BJ (cell line): Measurements from ENCODE around the gene POLR1B. TPM values are rescaled to one million over a fixed set of nuclear protein-coding genes. Genes with fewer than 3 reads are reported as not detected.
"Not testable (repeated sequence)": the region's sequence is repeated elsewhere in the genome, so short reads cannot be mapped to it uniquely, and the experiment has no call there.

ENCODE experiments used
- CTCF ChIA-PET: fragments of 350-600 bp; formaldehyde crosslinking; extraction: SDS; loops from one replicate; lab custom pipeline; 2021; ENCODE audit warnings: antibody characterized with exemption, inconsistent platforms; lab: Yijun Ruan, JAX
- POLR2A ChIA-PET: fragments of 300-600 bp; sonication (Branson Sonifier 250); formaldehyde crosslinking; extraction: SDS; loops from one replicate; lab custom pipeline; 2021; ENCODE audit warnings: antibody characterized with exemption; lab: Charles Lee
- DNase-seq: peaks from one replicate; pipeline ENCODE4 v3.0.0-alpha.2; 2011; ENCODE audit warnings: low read depth
- H3K27me3 ChIP-seq: 2 replicates; pipeline ENCODE4 v1.6.0; 2011; ENCODE audit warnings: low read length; ENCODE audit not compliant: control insufficient read depth, insufficient read depth
- H3K36me3 ChIP-seq: 2 replicates; pipeline ENCODE4 v1.5.1; 2011; ENCODE audit warnings: low read length; ENCODE audit not compliant: control insufficient read depth, insufficient read depth
- H3K4me3 ChIP-seq: 2 replicates; pipeline ENCODE4 v1.5.1; 2011; ENCODE audit warnings: low read depth, mild to moderate bottlenecking, control low read depth, low read length
- polyA plus RNA-seq: library from polyadenylated mRNA; depleted of rRNA; stranded (reverse); fragments of >200 nt; gene quantifications from 2 replicates; pipeline ENCODE4 v1.2.3, GENCODE V29; 2011
- TF ChIP-seq, protein P1 (sequence below): IDR thresholded peaks from 2 replicates; pipeline ENCODE4 v1.5.1; 2011; ENCODE audit warnings: low read depth, mild to moderate bottlenecking, control low read depth, inconsistent platforms, low read length, moderate library complexity; ENCODE audit not compliant: insufficient read depth

Gene POLR1B
- polyA plus RNA-seq, 1 experiment: 11.8 TPM

GRCh38 chr2:112542984-112543661 lies 858 bp downstream of the POLR1B start:
- no peak for DNase-seq
- POLR2A ChIA-PET: no interaction called here
- peak overlapping the region; percentile 88 for H3K4me3 ChIP-seq
- H3K36me3 ChIP-seq: peaks cover 2% of the 10 kb centered on the region
- TF ChIP-seq, protein P1, sequence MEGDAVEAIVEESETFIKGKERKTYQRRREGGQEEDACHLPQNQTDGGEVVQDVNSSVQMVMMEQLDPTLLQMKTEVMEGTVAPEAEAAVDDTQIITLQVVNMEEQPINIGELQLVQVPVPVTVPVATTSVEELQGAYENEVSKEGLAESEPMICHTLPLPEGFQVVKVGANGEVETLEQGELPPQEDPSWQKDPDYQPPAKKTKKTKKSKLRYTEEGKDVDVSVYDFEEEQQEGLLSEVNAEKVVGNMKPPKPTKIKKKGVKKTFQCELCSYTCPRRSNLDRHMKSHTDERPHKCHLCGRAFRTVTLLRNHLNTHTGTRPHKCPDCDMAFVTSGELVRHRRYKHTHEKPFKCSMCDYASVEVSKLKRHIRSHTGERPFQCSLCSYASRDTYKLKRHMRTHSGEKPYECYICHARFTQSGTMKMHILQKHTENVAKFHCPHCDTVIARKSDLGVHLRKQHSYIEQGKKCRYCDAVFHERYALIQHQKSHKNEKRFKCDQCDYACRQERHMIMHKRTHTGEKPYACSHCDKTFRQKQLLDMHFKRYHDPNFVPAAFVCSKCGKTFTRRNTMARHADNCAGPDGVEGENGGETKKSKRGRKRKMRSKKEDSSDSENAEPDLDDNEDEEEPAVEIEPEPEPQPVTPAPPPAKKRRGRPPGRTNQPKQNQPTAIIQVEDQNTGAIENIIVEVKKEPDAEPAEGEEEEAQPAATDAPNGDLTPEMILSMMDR: no peak
- CTCF ChIA-PET: no interaction called here
- no peaks in the 10 kb centered on the region for H3K27me3 ChIP-seq

- Histone ChIP-seq H3K4me3 (no peak overlapping the region), H3K36me3 (peaks cover 9% of the 10 kb centered on the region), H3K27me3 (no peaks in the 10 kb centered on the region)
- CTCF ChIA-PET: no interaction called here
- no peak for DNase-seq
- POLR2A ChIA-PET: interaction anchor here (0.6 kb wide), 1 partner anchor 12 kb away, joined by 3 read pairs; no protein-coding TSS in a partner anchor
- TF ChIP-seq, protein P1: no peak
Observed at GRCh38 chr2:112547333-112547732, 5.1 kb downstream of the POLR1B start.

- H3K4me3 ChIP-seq: no peak overlapping the region
- ChIA-PET CTCF (no interaction called here), POLR2A (interaction anchor here (0.7 kb wide), 1 partner anchor 8 kb away, joined by 14 read pairs; no protein-coding TSS in a partner anchor)
- H3K36me3 ChIP-seq: peaks cover 12% of the 10 kb centered on the region
- no peak for DNase-seq
- no peaks in the 10 kb centered on the region for H3K27me3 ChIP-seq
- TF ChIP-seq, protein P1: no peak
Observed at GRCh38 chr2:112548980-112549379, 6.7 kb downstream of the POLR1B start.

GRCh38 chr2:112566104-112566503 lies 23.8 kb downstream of the POLR1B start:
- no peak overlapping the region for H3K4me3 ChIP-seq
- DNase-seq: no peak
- peaks cover 11% of the 10 kb centered on the region for H3K36me3 ChIP-seq
- H3K27me3 ChIP-seq: no peaks in the 10 kb centered on the region
- ChIA-PET POLR2A (no interaction called here), CTCF (interaction anchor here (1.1 to 1.4 kb wide), 2 partner anchors 18 to 142 kb away, joined by 3 read pairs; partner anchors contain the start of gene CHCHD5)
- TF ChIP-seq, protein P1: no peak

DNA sequence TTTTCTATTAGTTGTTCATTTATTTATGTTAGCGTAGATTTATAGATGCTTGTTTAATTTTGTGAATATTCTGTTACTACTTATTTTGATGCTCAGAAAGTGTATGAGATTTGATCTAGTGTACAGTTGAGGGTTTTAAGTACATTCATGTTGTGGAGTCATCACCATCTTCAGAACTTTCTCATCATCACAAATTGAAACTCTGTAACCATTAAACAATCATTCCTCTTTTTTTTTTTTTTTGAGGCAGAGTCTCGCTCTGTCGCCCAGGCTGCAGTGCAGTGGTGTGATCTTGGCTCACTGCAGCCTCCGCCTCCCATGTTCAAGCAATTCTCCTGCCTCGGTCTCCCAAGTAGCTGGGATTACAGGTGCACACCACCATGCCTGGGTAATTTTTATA lies 24.2 kb downstream of the POLR1B start:
- DNase-seq, H3K4me3 ChIP-seq, POLR2A ChIA-PET, H3K27me3 ChIP-seq: not testable (repeated sequence)
- CTCF ChIA-PET: interaction anchor here (0.7 to 1.1 kb wide), 2 partner anchors 13 to 18 kb away, joined by 3 read pairs; partner anchors contain the start of gene CHCHD5
- H3K36me3 ChIP-seq: peaks cover 11% of the 10 kb centered on the region

- Histone ChIP-seq H3K4me3 (no peak overlapping the region), H3K36me3 (peaks cover 11% of the 10 kb centered on the region), H3K27me3 (no peaks in the 10 kb centered on the region)
- ChIA-PET CTCF (no interaction called here), POLR2A (no interaction called here)
- TF ChIP-seq, protein P1: no peak
- DNase-seq: no peak
Observed at GRCh38 chr2:112572005-112572404, 29.7 kb downstream of the POLR1B start.
